B cell (primary cell): ENCODE data around the gene ZNF680. TPM values are rescaled to one million over a fixed set of nuclear protein-coding genes. Genes with fewer than 3 reads are reported as not detected.

Experiments used
- ATAC-seq: fragments of 200-7000 bp; cut with Tn5 transposase; one replicate; pipeline ENCODE4 v1.10.0; 2021; ENCODE audit warnings: low read depth, mild to moderate bottlenecking, moderate number of reproducible peaks, moderate library complexity
- CTCF ChIA-PET: fragments of 350-600 bp; sonication (Branson Sonifier 250); formaldehyde crosslinking; loops from one replicate; lab custom pipeline; 2021; ENCODE audit warnings: antibody characterized with exemption, inconsistent platforms; lab: Charles Lee
- POLR2A ChIA-PET: fragments of 350-600 bp; sonication (Branson Sonifier 250); formaldehyde crosslinking; loops from one replicate; lab custom pipeline; 2021; ENCODE audit warnings: antibody characterized with exemption; lab: Charles Lee
- DNase-seq: peaks from one replicate; pipeline ENCODE4 v3.0.0; 2013
- H2AFZ ChIP-seq: 2 replicates; pipeline ENCODE4 v1.6.1; 2012; ENCODE audit warnings: mild to moderate bottlenecking, low read depth, low read length; ENCODE audit not compliant: insufficient read depth, poor library complexity, severe bottlenecking
- H3K27ac ChIP-seq, 2 donors: 1 replicate in 1 of 2; 2 replicates in 1 of 2; pipeline ENCODE4 v1.5.1; 2012 to 2013; ENCODE audit warnings: low read length in 2 of 2, mild to moderate bottlenecking in 2 of 2, moderate library complexity in 1 of 2
- H3K27me3 ChIP-seq, 4 experiments: fragments of 200-600 bp in 1 of 4; sonication (generic) in 1 of 4; replicated peaks in 1 of 4; 1 replicate in 2 of 4; 2 replicates in 2 of 4; pipeline versions ENCODE4 v1.6.1 to v1.7.0; 2013 to 2016; ENCODE audit warnings: low read length in 3 of 4, mild to moderate bottlenecking in 2 of 4, mixed read lengths in 1 of 4, moderate library complexity in 1 of 4; ENCODE audit not compliant: insufficient read depth in 4 of 4, control insufficient read depth in 3 of 4; ENCODE audit errors: control extremely low read depth in 1 of 4
- H3K36me3 ChIP-seq, 2 experiments: replicated peaks in 1 of 2; 1 replicate in 1 of 2; 2 replicates in 1 of 2; pipeline versions ENCODE4 v1.6.1 to v1.7.1; 2013; ENCODE audit warnings: low read length in 1 of 2; ENCODE audit not compliant: insufficient read depth in 2 of 2, control insufficient read depth in 1 of 2; ENCODE audit errors: control extremely low read depth in 1 of 2, extremely low read depth in 1 of 2
- H3K4me1 ChIP-seq, 2 donors: fragments of 200-600 bp in 1 of 2; sonication (generic) in 1 of 2; 1 replicate in 1 of 2; 2 replicates in 1 of 2; pipeline versions ENCODE4 v1.5.1 to v1.6.1; 2013 to 2017; ENCODE audit warnings: low read length in 2 of 2; ENCODE audit not compliant: control insufficient read depth in 2 of 2, insufficient read depth in 2 of 2
- H3K4me2 ChIP-seq: replicated peaks from 2 replicates; pipeline ENCODE3; 2012; ENCODE audit warnings: mild to moderate bottlenecking, low read depth, low read length; ENCODE audit not compliant: poor library complexity, severe bottlenecking
- H3K4me3 ChIP-seq, 5 experiments: fragments of 200-600 bp in 1 of 5; sonication (generic) in 1 of 5; 1 replicate in 3 of 5; 2 replicates in 2 of 5; pipeline versions ENCODE4 v1.5.1 to v1.7.0; 2011 to 2016; ENCODE audit warnings: low read length in 4 of 5, mild to moderate bottlenecking in 4 of 5, low read depth in 2 of 5, control low read depth in 1 of 5, moderate library complexity in 1 of 5; ENCODE audit not compliant: insufficient read depth in 1 of 5; ENCODE audit errors: control extremely low read depth in 1 of 5, extremely low read depth in 1 of 5
- H3K79me2 ChIP-seq: fragments of 200-600 bp; sonication (generic); one replicate; pipeline ENCODE4 v1.6.0; 2016; ENCODE audit warnings: low read length; ENCODE audit not compliant: control insufficient read depth, insufficient read depth
- H3K9ac ChIP-seq: fragments of 200-600 bp; sonication (generic); 2 replicates; pipeline ENCODE4 v1.6.1; 2017; ENCODE audit warnings: mild to moderate bottlenecking, low read length, moderate library complexity
- H3K9me3 ChIP-seq, 3 donors: one replicate each; pipeline versions ENCODE4 v1.6.1 to v1.7.1; 2013; ENCODE audit warnings: low read length in 2 of 3; ENCODE audit not compliant: control insufficient read depth in 2 of 3, insufficient read depth in 1 of 3; ENCODE audit errors: control extremely low read depth in 1 of 3
- H4K20me1 ChIP-seq: 2 replicates; pipeline ENCODE4 v1.6.0; 2012; ENCODE audit warnings: mild to moderate bottlenecking, low read length; ENCODE audit not compliant: insufficient read depth, control insufficient read depth, poor library complexity, severe bottlenecking
- H3K27ac Mint-ChIP-seq: one replicate; pipeline ENCODE4 v1.8.0; 2021; ENCODE audit warnings: mixed read lengths
- H3K27me3 Mint-ChIP-seq: one replicate; pipeline ENCODE4 v1.8.0; 2021; ENCODE audit warnings: mixed read lengths
- H3K4me1 Mint-ChIP-seq: one replicate; pipeline ENCODE4 v1.8.0; 2021; ENCODE audit warnings: mixed read lengths
- H3K4me3 Mint-ChIP-seq: one replicate; pipeline ENCODE4 v1.8.0; 2021; ENCODE audit warnings: mixed read lengths
- H3K9me3 Mint-ChIP-seq: one replicate; pipeline ENCODE4 v1.8.0; 2022; ENCODE audit warnings: mixed read lengths; ENCODE audit not compliant: insufficient read depth
- EZH2 ChIP-seq: IDR thresholded peaks from 2 replicates; pipeline ENCODE4 v1.6.1; 2012; ENCODE audit warnings: borderline replicate concordance, low read depth, mild to moderate bottlenecking, moderate library complexity, low read length; ENCODE audit not compliant: insufficient read depth, poor library complexity, severe bottlenecking
- WGBS: methylation state at CpG from one replicate; pipeline ENCODE4 v1.1.5; 2013; ENCODE audit warnings: missing lambda C conversion rate; ENCODE audit not compliant: insufficient coverage; 5-methylcytosine and 5-hydroxymethylcytosine counted together
- intact Hi-C: fragments of 100-400 bp; cut with micrococcal nuclease; formaldehyde crosslinking; loops from one replicate; pipeline ENCODE4 v1.10.0; 2022
- polyA plus RNA-seq: library from polyadenylated mRNA; depleted of rRNA; stranded (reverse); fragments of >200 nt; gene quantifications from 2 replicates; pipeline ENCODE4 v1.2.3, GENCODE V29; 2012
- total RNA-seq, 2 donors: library from RNA; stranded (reverse); fragments of 120-200 nt in 1 of 2; gene quantifications; 1 replicate in 1 of 2; 2 replicates in 1 of 2; pipeline versions ENCODE4 v1.2.3 to v1.2.4, GENCODE V29; 2013 to 2022
- TF ChIP-seq, protein P1 (sequence below): fragments of 200-600 bp; IDR thresholded peaks from one replicate; pipeline ENCODE4 v1.8.0; 2022; ENCODE audit warnings: antibody characterized with exemption, mild to moderate bottlenecking

ZNF680 gene
- total and polyA plus RNA-seq, 2 donors (not counting 1 experiment from before 2014, with no cell fraction given): 2.5 to 27.8 TPM

- no peaks in the 10 kb centered on the region for H3K4me1 ChIP-seq
- H3K27me3 Mint-ChIP-seq: no peaks in the 10 kb centered on the region
- no peaks in the 10 kb centered on the region for H3K9me3 Mint-ChIP-seq
Observed at GRCh38 chr7:64603271-64603670, 40.4 kb upstream of the ZNF680 start.

DNA sequence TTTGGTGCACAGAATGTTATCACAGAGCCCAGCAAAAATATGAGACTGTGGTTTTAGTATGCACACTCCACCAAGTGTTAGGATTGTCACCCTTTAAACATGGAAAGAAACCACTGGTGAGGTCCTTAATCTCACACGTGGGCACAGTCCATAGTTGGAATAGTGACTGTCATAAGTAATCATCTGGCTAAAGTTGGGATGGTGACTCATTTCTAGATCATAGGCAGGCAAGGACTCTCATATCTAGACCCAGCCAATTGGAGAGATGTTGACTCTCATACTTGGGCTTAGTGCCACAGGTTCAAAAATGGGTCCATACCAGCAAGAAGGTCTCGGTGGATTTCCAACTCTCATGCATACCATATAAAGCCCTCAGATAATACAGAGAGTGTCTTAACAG is 39.6 kb upstream of the ZNF680 start:
- Histone ChIP-seq H3K4me3 (no peak overlapping the region), H4K20me1 (no peaks in the 10 kb centered on the region), H3K27me3 (no peaks in the 10 kb centered on the region), H2AFZ (no peak overlapping the region), H3K4me1 (no peaks in the 10 kb centered on the region), H3K9me3 (peaks cover 0 to 7% (median 0%) of the 10 kb centered on the region in 3 donors), H3K27ac (no peak overlapping the region), H3K79me2 (no peaks in the 10 kb centered on the region), H3K4me2 (no peak overlapping the region), H3K9ac (no peak overlapping the region), H3K36me3 (no peaks in the 10 kb centered on the region)
- no peak for DNase-seq
- no peak overlapping the region for H3K4me3 Mint-ChIP-seq
- POLR2A ChIA-PET: no interaction called here
- no peak overlapping the region for H3K27ac Mint-ChIP-seq
- H3K4me1 Mint-ChIP-seq: no peaks in the 10 kb centered on the region
- TF ChIP-seq, protein P1, sequence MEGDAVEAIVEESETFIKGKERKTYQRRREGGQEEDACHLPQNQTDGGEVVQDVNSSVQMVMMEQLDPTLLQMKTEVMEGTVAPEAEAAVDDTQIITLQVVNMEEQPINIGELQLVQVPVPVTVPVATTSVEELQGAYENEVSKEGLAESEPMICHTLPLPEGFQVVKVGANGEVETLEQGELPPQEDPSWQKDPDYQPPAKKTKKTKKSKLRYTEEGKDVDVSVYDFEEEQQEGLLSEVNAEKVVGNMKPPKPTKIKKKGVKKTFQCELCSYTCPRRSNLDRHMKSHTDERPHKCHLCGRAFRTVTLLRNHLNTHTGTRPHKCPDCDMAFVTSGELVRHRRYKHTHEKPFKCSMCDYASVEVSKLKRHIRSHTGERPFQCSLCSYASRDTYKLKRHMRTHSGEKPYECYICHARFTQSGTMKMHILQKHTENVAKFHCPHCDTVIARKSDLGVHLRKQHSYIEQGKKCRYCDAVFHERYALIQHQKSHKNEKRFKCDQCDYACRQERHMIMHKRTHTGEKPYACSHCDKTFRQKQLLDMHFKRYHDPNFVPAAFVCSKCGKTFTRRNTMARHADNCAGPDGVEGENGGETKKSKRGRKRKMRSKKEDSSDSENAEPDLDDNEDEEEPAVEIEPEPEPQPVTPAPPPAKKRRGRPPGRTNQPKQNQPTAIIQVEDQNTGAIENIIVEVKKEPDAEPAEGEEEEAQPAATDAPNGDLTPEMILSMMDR: no peak
- no peak for TF ChIP-seq EZH2
- no peaks in the 10 kb centered on the region for H3K27me3 Mint-ChIP-seq
- intact Hi-C loops: no loop called here
- no peak for ATAC-seq
- H3K9me3 Mint-ChIP-seq: no peaks in the 10 kb centered on the region
- CTCF ChIA-PET: no interaction called here
- WGBS: 80% methylated on average over 1 of the region's 2 CpGs

More at GRCh38 chr7:64603271-64603670, 40.4 kb upstream of the ZNF680 start:
- Histone ChIP-seq H2AFZ (no peak overlapping the region), H3K4me2 (no peak overlapping the region), H3K79me2 (no peaks in the 10 kb centered on the region), H3K27me3 (no peaks in the 10 kb centered on the region), H3K9me3 (peaks cover 0 to 7% (median 0%) of the 10 kb centered on the region in 3 donors), H3K36me3 (no peaks in the 10 kb centered on the region), H4K20me1 (no peaks in the 10 kb centered on the region), H3K27ac (no peak overlapping the region), H3K4me3 (no peak overlapping the region), H3K9ac (no peak overlapping the region)
- POLR2A ChIA-PET: no interaction called here
- CTCF ChIA-PET: no interaction called here
- 89% methylated on average over 1 of the region's 1 CpG for WGBS
- ATAC-seq: no peak
- no peak for TF ChIP-seq EZH2
- TF ChIP-seq, protein P1: no peak
- Mint-ChIP-seq H3K4me3 (no peak overlapping the region), H3K4me1 (no peaks in the 10 kb centered on the region), H3K27ac (no peak overlapping the region)
- intact Hi-C loops: no loop called here
- DNase-seq: no peak
